HL-60 (cell line): ENCODE data around the gene PPP2R2D.

Source experiments
- DNase-seq, 2 experiments: peaks; one replicate each; pipeline ENCODE4 v3.0.0-alpha.2; 2010 to 2020; ENCODE audit warnings: low read depth in 1 of 2, low spot score in 1 of 2
- H3K27ac ChIP-seq: fragments of 250-450 bp; sonication (Bioruptor Pico); replicated peaks from 2 replicates; pipeline ENCODE4 v1.5.1; 2020; ENCODE audit warnings: mild to moderate bottlenecking, moderate library complexity
- H3K27me3 ChIP-seq: fragments of 250-450 bp; sonication (Bioruptor Pico); 2 replicates; pipeline ENCODE4 v1.5.1; 2021; ENCODE audit warnings: mild to moderate bottlenecking, moderate library complexity; ENCODE audit not compliant: insufficient read depth, poor library complexity, severe bottlenecking
- H3K4me3 ChIP-seq: replicated peaks from 2 replicates; pipeline ENCODE4 v1.5.1; 2011; ENCODE audit warnings: mild to moderate bottlenecking, control low read depth, low read length; ENCODE audit not compliant: insufficient read depth
- GABPA ChIP-seq: IDR thresholded peaks from 2 replicates; pipeline ENCODE4 v1.6.1; 2012; ENCODE audit warnings: low read depth
- POLR2AphosphoS5 ChIP-seq: IDR thresholded peaks from 2 replicates; pipeline ENCODE4 v1.6.1; 2012; ENCODE audit warnings: low read depth
- SPI1 ChIP-seq: IDR thresholded peaks from 2 replicates; pipeline ENCODE4 v1.6.1; 2012; ENCODE audit warnings: low read depth, mild to moderate bottlenecking, borderline replicate concordance
- TF ChIP-seq, protein P1 (sequence below): IDR thresholded peaks from 2 replicates; pipeline ENCODE4 v1.6.1; 2012; ENCODE audit warnings: low read depth; ENCODE audit not compliant: insufficient replicate concordance
- TF ChIP-seq, protein P2 (sequence below): IDR thresholded peaks from one replicate; pipeline ENCODE4 v1.5.1; 2011; ENCODE audit warnings: low read length, control low read depth, inconsistent platforms; ENCODE audit not compliant: insufficient read depth

Gene PPP2R2D

DNA sequence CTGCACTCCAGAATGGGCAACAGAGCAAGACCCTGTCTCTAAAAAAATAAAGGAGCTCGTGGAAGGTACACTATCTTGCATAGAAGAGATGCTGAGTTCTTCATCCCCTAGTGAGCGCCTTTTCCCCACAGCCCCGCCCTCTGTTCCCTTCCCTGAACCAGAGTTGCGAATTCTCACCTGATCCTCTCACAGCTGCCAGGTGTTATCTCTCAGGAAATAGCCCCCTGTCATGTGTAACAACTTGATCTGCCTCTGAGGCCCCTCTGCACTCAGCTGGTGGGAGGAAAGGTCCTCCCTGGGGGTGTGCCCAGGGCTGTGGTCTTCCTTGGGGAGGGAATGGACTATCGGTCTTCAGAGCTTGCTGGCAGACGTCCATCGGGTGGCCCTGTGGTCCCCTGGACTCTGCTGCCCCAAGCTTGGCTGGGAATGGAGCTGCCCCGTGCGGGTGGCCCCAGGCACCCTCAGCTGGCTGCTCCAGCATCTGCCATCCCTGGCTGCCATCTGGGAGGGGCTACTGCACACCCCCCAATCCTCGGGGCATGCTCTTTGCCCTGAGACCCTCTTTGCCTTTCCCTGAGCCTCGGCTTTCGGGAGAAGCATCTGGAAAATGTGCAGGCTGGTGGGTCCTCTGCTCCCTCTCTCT is 102.6 kb downstream of the PPP2R2D start:
- TF ChIP-seq, protein P1, sequence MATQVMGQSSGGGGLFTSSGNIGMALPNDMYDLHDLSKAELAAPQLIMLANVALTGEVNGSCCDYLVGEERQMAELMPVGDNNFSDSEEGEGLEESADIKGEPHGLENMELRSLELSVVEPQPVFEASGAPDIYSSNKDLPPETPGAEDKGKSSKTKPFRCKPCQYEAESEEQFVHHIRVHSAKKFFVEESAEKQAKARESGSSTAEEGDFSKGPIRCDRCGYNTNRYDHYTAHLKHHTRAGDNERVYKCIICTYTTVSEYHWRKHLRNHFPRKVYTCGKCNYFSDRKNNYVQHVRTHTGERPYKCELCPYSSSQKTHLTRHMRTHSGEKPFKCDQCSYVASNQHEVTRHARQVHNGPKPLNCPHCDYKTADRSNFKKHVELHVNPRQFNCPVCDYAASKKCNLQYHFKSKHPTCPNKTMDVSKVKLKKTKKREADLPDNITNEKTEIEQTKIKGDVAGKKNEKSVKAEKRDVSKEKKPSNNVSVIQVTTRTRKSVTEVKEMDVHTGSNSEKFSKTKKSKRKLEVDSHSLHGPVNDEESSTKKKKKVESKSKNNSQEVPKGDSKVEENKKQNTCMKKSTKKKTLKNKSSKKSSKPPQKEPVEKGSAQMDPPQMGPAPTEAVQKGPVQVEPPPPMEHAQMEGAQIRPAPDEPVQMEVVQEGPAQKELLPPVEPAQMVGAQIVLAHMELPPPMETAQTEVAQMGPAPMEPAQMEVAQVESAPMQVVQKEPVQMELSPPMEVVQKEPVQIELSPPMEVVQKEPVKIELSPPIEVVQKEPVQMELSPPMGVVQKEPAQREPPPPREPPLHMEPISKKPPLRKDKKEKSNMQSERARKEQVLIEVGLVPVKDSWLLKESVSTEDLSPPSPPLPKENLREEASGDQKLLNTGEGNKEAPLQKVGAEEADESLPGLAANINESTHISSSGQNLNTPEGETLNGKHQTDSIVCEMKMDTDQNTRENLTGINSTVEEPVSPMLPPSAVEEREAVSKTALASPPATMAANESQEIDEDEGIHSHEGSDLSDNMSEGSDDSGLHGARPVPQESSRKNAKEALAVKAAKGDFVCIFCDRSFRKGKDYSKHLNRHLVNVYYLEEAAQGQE, result no peak
- no peak for TF ChIP-seq SPI1
- no peak for TF ChIP-seq GABPA
- no peak for TF ChIP-seq POLR2AphosphoS5
- TF ChIP-seq, protein P2, sequence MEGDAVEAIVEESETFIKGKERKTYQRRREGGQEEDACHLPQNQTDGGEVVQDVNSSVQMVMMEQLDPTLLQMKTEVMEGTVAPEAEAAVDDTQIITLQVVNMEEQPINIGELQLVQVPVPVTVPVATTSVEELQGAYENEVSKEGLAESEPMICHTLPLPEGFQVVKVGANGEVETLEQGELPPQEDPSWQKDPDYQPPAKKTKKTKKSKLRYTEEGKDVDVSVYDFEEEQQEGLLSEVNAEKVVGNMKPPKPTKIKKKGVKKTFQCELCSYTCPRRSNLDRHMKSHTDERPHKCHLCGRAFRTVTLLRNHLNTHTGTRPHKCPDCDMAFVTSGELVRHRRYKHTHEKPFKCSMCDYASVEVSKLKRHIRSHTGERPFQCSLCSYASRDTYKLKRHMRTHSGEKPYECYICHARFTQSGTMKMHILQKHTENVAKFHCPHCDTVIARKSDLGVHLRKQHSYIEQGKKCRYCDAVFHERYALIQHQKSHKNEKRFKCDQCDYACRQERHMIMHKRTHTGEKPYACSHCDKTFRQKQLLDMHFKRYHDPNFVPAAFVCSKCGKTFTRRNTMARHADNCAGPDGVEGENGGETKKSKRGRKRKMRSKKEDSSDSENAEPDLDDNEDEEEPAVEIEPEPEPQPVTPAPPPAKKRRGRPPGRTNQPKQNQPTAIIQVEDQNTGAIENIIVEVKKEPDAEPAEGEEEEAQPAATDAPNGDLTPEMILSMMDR, result no peak
- no peak for DNase-seq
- H3K27ac ChIP-seq, result no peak overlapping the region
- H3K27me3 ChIP-seq, result no peaks in the 10 kb centered on the region
- no peak overlapping the region for H3K4me3 ChIP-seq

DNA sequence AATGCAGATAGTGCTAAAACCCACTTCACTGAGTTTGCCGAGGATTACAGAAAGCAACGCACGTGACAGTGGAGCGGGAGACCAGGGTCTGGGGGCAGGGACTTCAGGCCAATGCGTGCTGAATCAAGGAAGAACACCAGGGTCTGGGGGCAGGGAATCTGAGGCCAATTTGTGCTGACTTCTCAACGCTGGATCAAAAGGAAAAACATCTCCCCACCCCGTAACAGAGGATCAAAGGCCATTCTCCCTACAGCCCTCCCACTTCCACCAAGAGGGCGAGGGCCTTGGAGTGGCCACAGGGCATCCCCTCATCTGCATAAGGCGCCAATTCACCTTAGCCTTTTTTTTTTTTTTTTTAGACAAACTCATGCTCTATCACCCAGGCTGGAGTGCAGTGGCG is 103.2 kb downstream of the PPP2R2D start:
- no peak overlapping the region for H3K4me3 ChIP-seq
- TF ChIP-seq, protein P2, result no peak
- no peak for TF ChIP-seq POLR2AphosphoS5
- no peak for TF ChIP-seq SPI1
- TF ChIP-seq, protein P1, result no peak
- TF ChIP-seq GABPA, result no peak
- DNase-seq, result no peak
- H3K27me3 ChIP-seq, result no peaks in the 10 kb centered on the region
- H3K27ac ChIP-seq, result no peak overlapping the region

DNA sequence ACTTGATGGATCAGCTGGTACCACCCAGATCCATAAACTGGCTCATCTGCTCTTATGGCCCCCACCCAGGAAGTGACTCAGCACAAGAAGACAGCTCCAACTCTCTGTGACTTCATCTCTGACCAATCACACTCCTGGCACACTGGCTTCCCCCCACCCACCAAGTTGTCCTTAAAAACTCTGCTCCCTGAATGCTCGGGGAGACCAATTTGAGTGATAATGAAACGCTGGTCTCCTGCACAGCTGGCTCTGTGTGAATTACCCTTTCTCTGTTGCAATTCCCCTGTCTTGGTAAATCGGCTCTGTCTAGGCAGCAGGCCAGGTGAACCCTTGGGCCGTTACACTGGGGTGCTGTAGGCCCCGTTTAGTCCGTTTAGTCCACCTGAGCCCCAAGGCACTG is 104.3 kb downstream of the PPP2R2D start:
- TF ChIP-seq GABPA (no peak), SPI1 (no peak), POLR2AphosphoS5 (no peak)
- TF ChIP-seq, protein P2, result no peak
- TF ChIP-seq, protein P1, result no peak
- H3K27me3 ChIP-seq, result no peaks in the 10 kb centered on the region
- no peak overlapping the region for H3K4me3 ChIP-seq
- DNase-seq, result no peak
- H3K27ac ChIP-seq, result no peak overlapping the region
